ENCODE measurements around the gene DMRTC2. TPM values are rescaled to one million over a fixed set of nuclear protein-coding genes. Genes with fewer than 3 reads are reported as not detected.

DMRTC2 gene
- total RNA-seq, 4 donors from 2014 or later = not detected

DNA sequence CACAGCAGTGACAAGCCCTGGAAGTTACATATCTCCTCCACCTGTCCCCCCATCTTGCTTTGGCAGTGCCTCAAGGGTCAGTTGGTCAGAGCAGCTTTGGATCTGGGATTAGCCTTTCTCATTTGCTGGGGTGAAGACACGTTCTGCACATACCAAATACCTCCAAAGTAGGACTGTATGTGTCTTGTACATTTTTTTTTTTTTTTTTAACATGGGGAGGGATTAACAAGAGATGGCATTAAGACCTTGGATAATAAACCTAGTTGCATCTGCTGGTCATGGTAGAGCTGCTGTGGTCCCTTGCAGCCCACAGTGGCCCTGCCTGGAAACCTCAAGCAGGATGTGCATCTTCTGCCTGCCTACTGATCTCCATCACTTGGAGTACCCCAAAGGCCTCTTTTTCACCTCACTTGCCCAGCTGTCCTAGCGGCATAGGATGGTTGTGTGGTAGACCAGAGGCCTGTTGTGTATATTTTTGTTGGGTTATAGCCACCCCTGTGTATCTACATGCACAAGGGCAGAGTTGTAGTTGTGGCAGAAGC is 17.7 kb downstream of the DMRTC2 start:
- Histone ChIP-seq H3K9me3 (no peaks in the 10 kb centered on the region), H3K4me1 (peaks cover 3 to 62% (median 32%) of the 10 kb centered on the region in 4 donors), H3K27me3 (no peaks in the 10 kb centered on the region), H3K36me3 (peaks cover 0 to 61% (median 0%) of the 10 kb centered on the region in 3 donors), H3K27ac (no peak overlapping the region), H3K4me3 (no peak overlapping the region)
- TF ChIP-seq POLR2A (IDR thresholded peaks at IDR 0.05) = no peak
- TF ChIP-seq, protein P1, sequence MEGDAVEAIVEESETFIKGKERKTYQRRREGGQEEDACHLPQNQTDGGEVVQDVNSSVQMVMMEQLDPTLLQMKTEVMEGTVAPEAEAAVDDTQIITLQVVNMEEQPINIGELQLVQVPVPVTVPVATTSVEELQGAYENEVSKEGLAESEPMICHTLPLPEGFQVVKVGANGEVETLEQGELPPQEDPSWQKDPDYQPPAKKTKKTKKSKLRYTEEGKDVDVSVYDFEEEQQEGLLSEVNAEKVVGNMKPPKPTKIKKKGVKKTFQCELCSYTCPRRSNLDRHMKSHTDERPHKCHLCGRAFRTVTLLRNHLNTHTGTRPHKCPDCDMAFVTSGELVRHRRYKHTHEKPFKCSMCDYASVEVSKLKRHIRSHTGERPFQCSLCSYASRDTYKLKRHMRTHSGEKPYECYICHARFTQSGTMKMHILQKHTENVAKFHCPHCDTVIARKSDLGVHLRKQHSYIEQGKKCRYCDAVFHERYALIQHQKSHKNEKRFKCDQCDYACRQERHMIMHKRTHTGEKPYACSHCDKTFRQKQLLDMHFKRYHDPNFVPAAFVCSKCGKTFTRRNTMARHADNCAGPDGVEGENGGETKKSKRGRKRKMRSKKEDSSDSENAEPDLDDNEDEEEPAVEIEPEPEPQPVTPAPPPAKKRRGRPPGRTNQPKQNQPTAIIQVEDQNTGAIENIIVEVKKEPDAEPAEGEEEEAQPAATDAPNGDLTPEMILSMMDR (IDR thresholded peaks at IDR 0.05) = no peak
- WGBS, 2 donors = 72 to 78% methylated on average over 2 of the region's 2 CpGs
- DNase-seq (ENCODE audit: low spot score in 2 of 2) = no peak

DNA sequence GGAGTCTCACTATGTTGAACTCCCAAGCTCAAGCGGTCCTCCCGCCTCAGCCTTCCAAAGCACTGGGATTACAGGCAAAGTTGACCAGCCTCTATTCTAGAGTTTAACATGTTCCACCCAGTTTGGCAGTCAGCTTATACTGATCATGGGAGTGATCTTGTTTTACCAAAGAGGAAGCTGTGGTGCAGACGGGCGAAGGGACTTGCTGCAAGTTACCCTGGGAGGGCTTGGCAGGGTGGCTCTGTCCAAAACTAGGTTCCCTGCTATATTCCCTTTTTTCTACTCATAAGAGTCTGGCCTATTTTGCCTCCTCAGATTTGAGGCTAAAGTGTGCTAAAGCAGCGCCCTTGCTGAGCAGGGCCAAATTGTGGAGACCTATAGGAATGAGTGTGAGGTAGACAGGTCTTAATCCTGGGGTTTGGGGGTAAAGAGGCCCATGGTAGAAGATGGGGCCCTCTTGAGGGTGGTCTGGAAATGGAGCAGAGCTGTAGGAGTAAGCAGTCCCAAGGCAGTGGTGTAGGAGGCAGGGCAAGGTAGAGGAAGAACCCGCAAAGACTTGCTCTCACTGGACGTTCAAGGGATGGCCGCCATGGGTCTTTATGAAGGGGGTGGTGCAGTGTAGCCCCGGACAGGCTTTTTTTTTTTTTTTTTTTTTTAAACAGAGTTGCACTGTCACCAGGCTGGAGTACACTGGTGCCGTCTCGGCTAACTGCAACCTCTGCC is 18.5 kb downstream of the DMRTC2 start:
- Histone ChIP-seq H3K27ac (no peak overlapping the region), H3K4me1 (peaks cover 3 to 62% (median 32%) of the 10 kb centered on the region in 4 donors), H3K9me3 (no peaks in the 10 kb centered on the region), H3K4me3 (no peak overlapping the region), H3K36me3 (peaks cover 0 to 70% (median 0%) of the 10 kb centered on the region in 3 donors), H3K27me3 (no peaks in the 10 kb centered on the region)
- no peak for DNase-seq (ENCODE audit: low spot score in 2 of 2)
- 80 to 85% methylated on average over 11 of the region's 11 CpGs for WGBS, 2 donors
- TF ChIP-seq, protein P1 (IDR thresholded peaks at IDR 0.05) = no peak
- no peak for TF ChIP-seq EP300 (IDR thresholded peaks at IDR 0.05)
- TF ChIP-seq POLR2A (IDR thresholded peaks at IDR 0.05) = no peak

DNA sequence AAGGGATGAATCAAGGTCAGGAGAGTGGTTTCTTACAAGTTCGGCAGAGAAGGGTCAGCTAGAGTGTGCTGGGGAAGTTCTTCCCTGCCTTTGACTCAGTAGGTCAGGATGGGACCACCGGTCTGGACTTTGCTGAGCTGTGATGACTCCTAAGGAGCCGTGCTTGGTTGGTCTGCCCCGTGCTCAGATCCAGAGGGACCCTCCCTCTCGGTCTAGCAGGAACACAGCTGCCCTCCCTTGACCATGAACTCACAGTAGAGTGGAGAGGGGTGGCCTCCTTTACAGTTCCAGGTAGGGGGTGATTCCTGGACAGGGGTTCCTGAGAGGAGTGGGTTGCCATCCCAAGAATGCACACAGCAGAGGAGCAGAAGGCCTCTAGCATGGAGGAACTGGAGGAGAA is 19.5 kb downstream of the DMRTC2 start:
- H3K4me1 ChIP-seq = peaks cover 3 to 57% (median 30%) of the 10 kb centered on the region in 4 donors
- H3K36me3 ChIP-seq = peaks cover 0 to 80% (median 2%) of the 10 kb centered on the region in 3 donors
- no peak overlapping the region for H3K4me3 ChIP-seq
- H3K27me3 ChIP-seq = no peaks in the 10 kb centered on the region
- TF ChIP-seq, protein P1 (IDR thresholded peaks at IDR 0.05) = no peak
- TF ChIP-seq POLR2A (IDR thresholded peaks at IDR 0.05) (no peak), EP300 (IDR thresholded peaks at IDR 0.05) (no peak)
- 76 to 87% methylated on average over 5 of the region's 5 CpGs for WGBS, 2 donors
- no peak for DNase-seq (ENCODE audit: low spot score in 2 of 2)
- no peak overlapping the region for H3K27ac ChIP-seq
- H3K9me3 ChIP-seq = no peaks in the 10 kb centered on the region

DNA sequence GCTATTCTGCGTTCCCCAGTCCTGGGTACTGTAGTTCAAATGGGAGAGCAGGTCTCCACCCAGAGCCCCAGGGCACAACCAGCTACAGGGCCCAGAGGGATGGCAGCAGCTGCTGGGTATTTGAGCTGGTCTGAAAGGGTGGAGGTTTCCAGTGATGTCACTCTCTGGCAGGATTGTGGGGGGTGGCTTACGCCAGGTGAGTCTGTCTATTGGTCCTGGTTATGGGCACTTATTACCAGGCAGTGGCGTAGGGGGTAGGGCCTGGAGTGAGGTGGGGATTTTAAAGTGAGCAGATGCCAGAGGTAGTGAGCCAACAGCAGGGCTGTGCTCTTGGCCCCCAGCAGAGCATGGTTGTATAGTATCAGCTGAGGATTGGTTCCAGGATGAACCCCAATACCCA is 21.4 kb downstream of the DMRTC2 start:
- Histone ChIP-seq H3K36me3 (peaks cover 0 to 95% (median 8%) of the 10 kb centered on the region in 3 donors), H3K27me3 (no peaks in the 10 kb centered on the region), H3K9me3 (no peaks in the 10 kb centered on the region), H3K4me1 (peaks cover 0 to 60% (median 25%) of the 10 kb centered on the region in 4 donors), H3K27ac (no peak overlapping the region), H3K4me3 (no peak overlapping the region)
- 89 to 96% methylated on average over 3 of the region's 3 CpGs for WGBS, 2 donors
- DNase-seq (ENCODE audit: low spot score in 2 of 2) = no peak
- no peak for TF ChIP-seq POLR2A (IDR thresholded peaks at IDR 0.05)
- no peak for TF ChIP-seq EP300 (IDR thresholded peaks at IDR 0.05)
- TF ChIP-seq, protein P1 (IDR thresholded peaks at IDR 0.05) = no peak

Data from tibial nerve (tissue), 4 donors.